ENCODE results near the gene LAIR1.

LAIR1 gene

GRCh38 chr19:54312436-54313377 lies 52.0 kb downstream of the LAIR1 start, which contains the start of gene LILRA5:
LILRA5 (minus strand) TSS chr19:54313166; CDS start chr19:54313019, 147 bp downstream.
- no peak for DNase-seq

GRCh38 chr19:54312011-54312410 lies 52.7 kb downstream of the LAIR1 start:
- DNase-seq = no peak

- no peak for DNase-seq
These were observed 53.2 kb downstream of the LAIR1 start for GRCh38 chr19:54311486-54311885.

- no peak for DNase-seq
These were observed 54.2 kb downstream of the LAIR1 start for GRCh38 chr19:54310543-54310942.

GRCh38 chr19:54309811-54310210 lies 54.9 kb downstream of the LAIR1 start:
- no peak for DNase-seq

GRCh38 chr19:54307389-54308020 lies 57.2 kb downstream of the LAIR1 start:
- no peak for DNase-seq

- no peak for DNase-seq
These were observed 59.6 kb downstream of the LAIR1 start for GRCh38 chr19:54305141-54305540.

- DNase-seq = no peak
These were observed 62.5 kb downstream of the LAIR1 start for GRCh38 chr19:54302257-54302656.
